K562 (cell line): ENCODE measurements around the gene ESPL1. TPM values are rescaled to one million over a fixed set of nuclear protein-coding genes. Genes with fewer than 3 reads are reported as not detected.
A peak's percentile ranks its signal among the peaks of the same experiment; 100 is the strongest.

Experiments used
- ATAC-seq: fragments of 200-7000 bp; cut with Tn5 transposase; 3 replicates; pipeline ENCODE4 v1.9.1; 2020; ENCODE audit warnings: moderate library complexity
- BruUV-seq: library from RNA; stranded (reverse); fragments of 400-500 nt; replicated peaks from 2 replicates; lab custom pipeline; 2021; lab: Mats Ljungman, UMichigan
- CTCF ChIA-PET: fragments of 300-600 bp; formaldehyde crosslinking; extraction: SDS; loops from one replicate; lab custom pipeline; 2021; ENCODE audit warnings: low intra/inter-chr PET ratio; lab: Yijun Ruan, JAX
- POLR2A ChIA-PET: fragments of 300-600, 350-650 bp; sonication (Branson Sonifier 250); formaldehyde crosslinking; extraction: SDS; loops from one replicate; lab custom pipeline; 2021; ENCODE audit warnings: antibody characterized with exemption, inconsistent platforms; lab: Yijun Ruan, JAX
- DNase-seq, 4 experiments: peaks; one replicate each; pipeline versions ENCODE4 v3.0.0 to v3.0.0-alpha.2; 2011 to 2018; ENCODE audit warnings: low spot score in 3 of 4, mixed read lengths in 3 of 4; ENCODE audit errors: extremely low read depth in 1 of 4
- FAIRE-seq: peaks from 2 replicates; lab custom pipeline; 2011; peaks lifted over from hg19 to GRCh38; lab: Jason Lieb, UNC
- H2AFZ ChIP-seq: 2 replicates; pipeline ENCODE4 v1.6.0; 2011; ENCODE audit warnings: low read depth, low read length, control low read depth, inconsistent platforms
- H3K27ac ChIP-seq: fragments of 200-600 bp; 3 replicates; pipeline ENCODE4 v1.8.0; 2011; ENCODE audit warnings: low read depth, mild to moderate bottlenecking, control low read depth, inconsistent platforms, low read length, moderate library complexity, mixed read lengths; ENCODE audit errors: extremely low read depth
- H3K27me3 ChIP-seq, 2 experiments: fragments of 300-600 bp in 1 of 2; 2 replicates in 1 of 2; 3 replicates in 1 of 2; pipeline versions ENCODE4 v1.6.0 to v1.8.0; 2011; ENCODE audit warnings: inconsistent platforms in 2 of 2, low read length in 2 of 2, mild to moderate bottlenecking in 1 of 2, mixed read lengths in 1 of 2, moderate library complexity in 1 of 2; ENCODE audit not compliant: control insufficient read depth in 2 of 2, insufficient read depth in 2 of 2
- H3K36me3 ChIP-seq: fragments of 300-600 bp; 3 replicates; pipeline ENCODE4 v1.8.0; 2011; ENCODE audit warnings: mild to moderate bottlenecking, low read length, inconsistent platforms; ENCODE audit not compliant: control insufficient read depth, insufficient read depth
- H3K4me1 ChIP-seq, 2 experiments: fragments of 200-600 bp in 1 of 2; replicated peaks in 1 of 2; 2 replicates in 1 of 2; 3 replicates in 1 of 2; pipeline versions ENCODE4 v1.5.1 to v1.8.0; 2011; ENCODE audit warnings: inconsistent platforms in 2 of 2, low read length in 2 of 2, mild to moderate bottlenecking in 1 of 2, mixed read lengths in 1 of 2, moderate library complexity in 1 of 2; ENCODE audit not compliant: control insufficient read depth in 2 of 2, insufficient read depth in 2 of 2
- H3K4me2 ChIP-seq: 2 replicates; pipeline ENCODE4 v1.6.1; 2011; ENCODE audit warnings: low read length, control low read depth, inconsistent platforms, mixed read lengths; ENCODE audit not compliant: insufficient read depth
- H3K4me3 ChIP-seq: fragments of 200-600 bp; sonication (generic), shearing (Covaris generic); 2 replicates; pipeline ENCODE4 v1.5.1; 2016; ENCODE audit warnings: control low read depth, inconsistent platforms
- H3K79me2 ChIP-seq: fragments of 200-600 bp; 3 replicates; pipeline ENCODE4 v1.8.0; 2011; ENCODE audit warnings: low read length, inconsistent platforms; ENCODE audit not compliant: control insufficient read depth, insufficient read depth
- H3K9ac ChIP-seq, 2 experiments: 2 replicates each; pipeline versions ENCODE4 v1.6.0 to v1.6.1; 2011; ENCODE audit warnings: low read depth in 2 of 2, low read length in 2 of 2, control low read depth in 1 of 2, inconsistent platforms in 1 of 2, mild to moderate bottlenecking in 1 of 2, mixed read lengths in 1 of 2; ENCODE audit not compliant: insufficient read depth in 1 of 2
- H3K9me1 ChIP-seq: one replicate; pipeline ENCODE4 v1.6.0; 2011; ENCODE audit warnings: inconsistent platforms, mild to moderate bottlenecking, low read length, moderate library complexity; ENCODE audit not compliant: control insufficient read depth, insufficient read depth
- H3K9me3 ChIP-seq: replicated peaks from 2 replicates; pipeline ENCODE4 v1.5.1; 2011; ENCODE audit warnings: low read depth, low read length, inconsistent platforms; ENCODE audit not compliant: control insufficient read depth, insufficient read depth
- H4K20me1 ChIP-seq: replicated peaks from 2 replicates; pipeline ENCODE4 v1.6.1; 2011; ENCODE audit warnings: low read length, inconsistent platforms, mixed read lengths; ENCODE audit not compliant: control insufficient read depth, insufficient read depth
- BRCA1 ChIP-seq, 2 experiments: fragments of 450-650 bp in 1 of 2; sonication (generic) in 1 of 2; formaldehyde crosslinking in 1 of 2; IDR thresholded peaks; 2 replicates each; pipeline versions ENCODE4 v1.5.0 to v1.6.1; 2017 to 2020; ENCODE audit warnings: mild to moderate bottlenecking in 1 of 2, missing genetic modification reagents in 1 of 2
- GTF2A2 ChIP-seq: IDR thresholded peaks from 2 replicates; pipeline ENCODE4 v1.6.1; 2016; ENCODE audit warnings: mild to moderate bottlenecking, missing genetic modification characterization, missing compliant biosample characterization
- MCM5 ChIP-seq: fragments of 450-650 bp; IDR thresholded peaks from 2 replicates; pipeline ENCODE4 v1.6.1; 2016; ENCODE audit warnings: low read depth
- MEIS2 ChIP-seq: fragments of 450-650 bp; IDR thresholded peaks from 2 replicates; pipeline ENCODE4 v1.6.1; 2014; ENCODE audit warnings: mild to moderate bottlenecking; ENCODE audit not compliant: partially characterized antibody
- NCOA6 ChIP-seq: fragments of 450-650 bp; IDR thresholded peaks from 2 replicates; pipeline ENCODE4 v1.6.1; 2017; ENCODE audit warnings: mild to moderate bottlenecking
- NFE2L1 ChIP-seq: fragments of 450-650 bp; IDR thresholded peaks from 2 replicates; pipeline ENCODE4 v1.6.1; 2016; ENCODE audit warnings: missing genetic modification characterization, low read depth, mild to moderate bottlenecking, missing compliant biosample characterization, moderate library complexity, borderline replicate concordance
- OTX1 ChIP-seq: fragments of 450-650 bp; formaldehyde crosslinking; IDR thresholded peaks from 2 replicates; pipeline ENCODE4 v1.4.0; 2022; ENCODE audit warnings: mild to moderate bottlenecking
- PCBP1 ChIP-seq: fragments of 200-400 bp; formaldehyde crosslinking; IDR thresholded peaks from 2 replicates; pipeline ENCODE4 v1.6.1; 2018; ENCODE audit warnings: mild to moderate bottlenecking, low read depth, low read length; ENCODE audit not compliant: poor library complexity, severe bottlenecking
- RFX7 ChIP-seq: fragments of 250-450 bp; sonication (Bioruptor Pico); IDR thresholded peaks from 2 replicates; pipeline ENCODE4 v1.5.1; 2021; ENCODE audit warnings: mild to moderate bottlenecking
- SIX5 ChIP-seq, 2 experiments: IDR thresholded peaks; 2 replicates each; pipeline ENCODE4 v1.6.1; 2011; ENCODE audit warnings: low read length in 2 of 2, borderline replicate concordance in 1 of 2, low read depth in 1 of 2, mild to moderate bottlenecking in 1 of 2, moderate library complexity in 1 of 2; ENCODE audit not compliant: insufficient read depth in 1 of 2
- SMARCA4 ChIP-seq: fragments of 450-650 bp; IDR thresholded peaks from 2 replicates; pipeline ENCODE4 v1.6.1; 2016
- XRCC5 ChIP-seq: fragments of 200-400 bp; formaldehyde crosslinking; IDR thresholded peaks from 2 replicates; pipeline ENCODE4 v1.6.1; 2017; ENCODE audit warnings: low read depth, mild to moderate bottlenecking, low read length
- ZBED1 ChIP-seq: IDR thresholded peaks from 2 replicates; pipeline ENCODE4 v1.6.1; 2014
- ZFPM2 ChIP-seq: fragments of 250-450 bp; sonication (Bioruptor Pico); IDR thresholded peaks from 2 replicates; pipeline ENCODE4 v1.5.1; 2022; ENCODE audit warnings: mild to moderate bottlenecking
- ZNF165 ChIP-seq: fragments of 250-450 bp; sonication (Bioruptor Pico); IDR thresholded peaks from 2 replicates; pipeline ENCODE4 v1.4.0; 2020; ENCODE audit warnings: borderline replicate concordance
- ZNF449 ChIP-seq: fragments of 250-450 bp; sonication (Bioruptor Pico); IDR thresholded peaks from 2 replicates; pipeline ENCODE4 v1.8.0; 2022; ENCODE audit warnings: moderate library complexity, mild to moderate bottlenecking, inconsistent platforms
- ZNF583 ChIP-seq: fragments of 250-450 bp; sonication (Bioruptor Pico); IDR thresholded peaks from 2 replicates; pipeline ENCODE4 v1.4.0; 2020
- ZNF668 ChIP-seq: fragments of 250-450 bp; sonication (Bioruptor Pico); IDR thresholded peaks from 2 replicates; pipeline ENCODE4 v1.8.0; 2022; ENCODE audit warnings: mild to moderate bottlenecking, inconsistent platforms
- WGBS: fragments of 100-300 bp; shearing (Covaris generic); methylation state at CpG from one replicate; pipeline ENCODE4 v1.1.6; 2016; ENCODE audit warnings: low coverage, mixed read lengths; ENCODE audit not compliant: insufficient coverage; ENCODE audit errors: missing lambda C conversion rate; 5-methylcytosine and 5-hydroxymethylcytosine counted together
- in situ Hi-C: fragments of 300-500 bp; cut with MboI; formaldehyde crosslinking; loops from 4 replicates; pipeline ENCODE4 v1.15.0; 2018; ENCODE audit warnings: inconsistent platforms, mixed read lengths
- intact Hi-C: fragments of 100-400 bp; cut with micrococcal nuclease; formaldehyde crosslinking; loops from 2 replicates; pipeline ENCODE4 v1.14.2; 2022
- polyA plus RNA-seq, 8 experiments: library from polyadenylated mRNA; depleted of rRNA in 4 of 8; stranded (reverse) in 5 of 8; unstranded in 3 of 8; fragments of >200 nt; fragmentation: Nextera tagmentation in 2 of 8; fragmentation: Illumina TruSeq in 1 of 8; extraction: Ambion mirVana in 2 of 8; extraction: Trizol in 1 of 8; gene quantifications; 2 replicates each; pipeline versions ENCODE4 v1.2.1 to v1.2.3, GENCODE V29; 2011 to 2014; ENCODE audit warnings: inconsistent platforms in 1 of 8, missing spikeins in 1 of 8
- total RNA-seq, 7 experiments: library from RNA; depleted of rRNA in 6 of 7; stranded (reverse); fragments of >200 nt in 6 of 7; fragmentation: Illumina TruSeq in 2 of 7; extraction: Trizol in 2 of 7; gene quantifications; 2 replicates each; pipeline versions ENCODE4 v1.2.1 to v1.2.3, GENCODE V29; 2011 to 2021; ENCODE audit warnings: low replicate concordance in 1 of 7
- TF ChIP-seq, protein P1 (sequence below): fragments of 200-800 bp; sonication (Bioruptor generic); IDR thresholded peaks from 2 replicates; pipeline ENCODE4 v1.6.1; 2017; ENCODE audit warnings: missing genetic modification characterization, missing compliant biosample characterization
- TF ChIP-seq, protein P2 (sequence below): sonication (generic); formaldehyde crosslinking; IDR thresholded peaks from 2 replicates; pipeline ENCODE4 v1.8.0; 2022; ENCODE audit warnings: mild to moderate bottlenecking, missing genetic modification reagents

The ESPL1 gene
- total and polyA plus RNA-seq, 9 of the 15 experiments (the other 6 are each of a cell fraction or from before 2014, with no cell fraction given), result 1.2 to 55.0 (median 18.7) TPM

DNA sequence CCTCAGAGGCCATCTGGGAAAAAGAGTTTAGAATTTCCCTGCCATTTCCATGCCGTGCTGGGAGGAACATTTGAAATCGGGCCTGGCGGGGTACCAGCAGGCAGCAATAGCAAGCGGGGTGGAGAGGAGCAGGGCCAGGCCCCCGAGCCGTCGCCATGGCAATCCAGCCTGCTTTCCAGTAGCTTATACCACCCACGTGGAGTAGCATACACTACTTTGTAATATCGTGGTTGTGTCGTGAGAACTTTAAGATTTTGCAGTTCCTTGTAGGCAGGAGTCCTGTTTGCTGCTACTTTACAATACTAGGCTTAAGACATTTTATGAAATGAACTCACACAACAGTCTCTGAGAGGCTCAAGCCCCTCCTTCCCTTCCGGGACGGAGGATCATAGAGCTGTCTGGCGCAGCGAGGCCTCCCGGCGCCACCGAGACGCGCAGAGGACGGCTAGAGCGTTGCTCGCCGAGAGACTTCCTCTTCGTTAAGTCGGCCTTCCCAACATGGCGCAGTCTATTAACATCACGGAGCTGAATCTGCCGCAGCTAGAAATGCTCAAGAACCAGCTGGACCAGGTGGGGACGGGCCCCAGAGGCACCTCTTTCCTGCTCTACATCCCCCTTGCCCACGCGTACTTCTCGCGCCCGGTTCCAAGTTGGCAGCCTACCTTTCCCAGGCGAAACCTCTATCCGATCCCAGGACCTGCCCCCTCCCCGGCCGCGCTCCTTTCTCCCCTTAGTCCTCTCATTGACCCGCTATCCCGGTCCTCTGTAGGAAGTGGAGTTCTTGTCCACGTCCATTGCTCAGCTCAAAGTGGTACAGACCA, 27.2 kb downstream of the ESPL1 start, which contains the start of gene PFDN5:
TSS of gene PFDN5 (plus strand) at position 473 of the 821 bp plus-strand sequence. CDS start at position 499, 26 bp downstream.
- H3K27me3 ChIP-seq, result no peaks in the 10 kb centered on the region
- no peaks in the 10 kb centered on the region for H3K9me3 ChIP-seq
- ATAC-seq (peak; percentile 99), FAIRE-seq (peak; percentile 98), DNase-seq (peak; percentile 85 to 96 (median 88))
- peak within 1 kb of the TSS; percentile 94 to 95 for H3K9ac ChIP-seq
- peak within 1 kb of the TSS; percentile 100 for H3K4me2 ChIP-seq
- peak within 1 kb of the TSS; percentile 88 for H3K27ac ChIP-seq
- H3K79me2 ChIP-seq, result peaks cover 28% of the 10 kb centered on the region
- intact Hi-C loops (loop anchor here (1.0 kb wide), 1 partner anchor 26 kb away; the partner anchor contains the start of gene AAAS), in situ Hi-C loops (no loop called here)
- no TSS peak for BruUV-seq
- ChIA-PET POLR2A (interaction anchor here (0.5 to 1.7 kb wide), 22 partner anchors 9 to 222 kb away, joined by 3 to 16 read pairs (median 4); partner anchors contain the start of genes AAAS and TARBP2), CTCF (no interaction called here)
- peaks cover 23 to 28% of the 10 kb centered on the region in 2 experiments; a peak in 4 of 5 replicates for H3K4me1 ChIP-seq
- WGBS, result 3% methylated on average over 39 of the region's 42 CpGs
- no peaks in the 10 kb centered on the region for H3K9me1 ChIP-seq
- H2AFZ ChIP-seq, result peak within 1 kb of the TSS; percentile 99
- H3K4me3 ChIP-seq, result peak within 1 kb of the TSS; percentile 70
- peaks cover 77% of the 10 kb centered on the region for H3K36me3 ChIP-seq
- H4K20me1 ChIP-seq, result no peaks in the 10 kb centered on the region
- TF ChIP-seq BRCA1 (IDR thresholded peaks at IDR 0.05) (no peak), BRCA1 (CRISPR knock-in tag; IDR thresholded peaks at IDR 0.05) (0 out of 2 replicates have a peak, but pooled peaks have one; percentile 39), MCM5 (no peak), PCBP1 (no peak), NFE2L1 (tag) (no peak), ZBED1 (peak; percentile 67; the same call in 1 of the 2 replicates), ZNF449 (CRISPR knock-in tag) (no peak), SMARCA4 (no peak), SIX5 (IDR thresholded peaks at IDR 0.05; ENCODE audit: borderline replicate concordance in 1 of 2, insufficient read depth in 1 of 2, low read depth in 1 of 2, low read length in 2 of 2) (no peak), MEIS2 (no peak), ZNF668 (CRISPR knock-in tag) (no peak), ZNF165 (CRISPR knock-in tag) (no peak), ZFPM2 (CRISPR knock-in tag) (no peak), GTF2A2 (no peak), ZNF583 (no peak), RFX7 (CRISPR knock-in tag) (no peak), OTX1 (CRISPR knock-in tag) (0 out of 2 replicates have a peak, but pooled peaks have one; percentile 67), XRCC5 (no peak), NCOA6 (no peak)
- TF ChIP-seq, protein P1, sequence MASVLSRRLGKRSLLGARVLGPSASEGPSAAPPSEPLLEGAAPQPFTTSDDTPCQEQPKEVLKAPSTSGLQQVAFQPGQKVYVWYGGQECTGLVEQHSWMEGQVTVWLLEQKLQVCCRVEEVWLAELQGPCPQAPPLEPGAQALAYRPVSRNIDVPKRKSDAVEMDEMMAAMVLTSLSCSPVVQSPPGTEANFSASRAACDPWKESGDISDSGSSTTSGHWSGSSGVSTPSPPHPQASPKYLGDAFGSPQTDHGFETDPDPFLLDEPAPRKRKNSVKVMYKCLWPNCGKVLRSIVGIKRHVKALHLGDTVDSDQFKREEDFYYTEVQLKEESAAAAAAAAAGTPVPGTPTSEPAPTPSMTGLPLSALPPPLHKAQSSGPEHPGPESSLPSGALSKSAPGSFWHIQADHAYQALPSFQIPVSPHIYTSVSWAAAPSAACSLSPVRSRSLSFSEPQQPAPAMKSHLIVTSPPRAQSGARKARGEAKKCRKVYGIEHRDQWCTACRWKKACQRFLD (CRISPR knock-in tag), result no peak
- TF ChIP-seq, protein P2, sequence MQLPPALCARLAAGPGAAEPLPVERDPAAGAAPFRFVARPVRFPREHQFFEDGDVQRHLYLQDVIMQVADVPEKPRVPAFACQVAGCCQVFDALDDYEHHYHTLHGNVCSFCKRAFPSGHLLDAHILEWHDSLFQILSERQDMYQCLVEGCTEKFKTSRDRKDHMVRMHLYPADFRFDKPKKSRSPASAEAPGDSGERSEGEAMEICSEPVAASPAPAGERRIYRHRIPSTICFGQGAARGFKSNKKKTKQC (CRISPR knock-in tag), result no peak
